HG03135 (cell line): ENCODE results near the gene UQCRQ.

Experiments
- ATAC-seq: cut with Tn5 transposase; IDR thresholded peaks from one replicate; pipeline ENCODE4 v1.9.1; 2021; ENCODE audit warnings: mild to moderate bottlenecking, moderate library complexity; ENCODE audit not compliant: unreplicated experiment

The UQCRQ gene

GRCh38 chr5:132867046-132867451 lies 607 bp downstream of the UQCRQ start:
- ATAC-seq, result peak; percentile 32

GRCh38 chr5:132868754-132869153 lies 2.3 kb downstream of the UQCRQ start:
- no peak for ATAC-seq

- ATAC-seq, result no peak
These were observed 4.4 kb downstream of the UQCRQ start for GRCh38 chr5:132870801-132871200.

- no peak for ATAC-seq
These were observed 5.2 kb downstream of the UQCRQ start for GRCh38 chr5:132871459-132872284.

- ATAC-seq, result no peak
These were observed 6.3 kb downstream of the UQCRQ start for GRCh38 chr5:132872788-132873118.

GRCh38 chr5:132873119-132873929 lies 6.9 kb downstream of the UQCRQ start, which contains the start of gene LEAP2:
Gene LEAP2 (plus strand): TSS chr5:132873668. CDS start chr5:132873695, 27 bp downstream.
- no peak for ATAC-seq

GRCh38 chr5:132873930-132874271 lies 7.5 kb downstream of the UQCRQ start:
- ATAC-seq, result no peak

GRCh38 chr5:132876020-132876759 lies 9.7 kb downstream of the UQCRQ start:
- no peak for ATAC-seq

GRCh38 chr5:132877466-132877865 lies 11.0 kb downstream of the UQCRQ start:
- no peak for ATAC-seq

- ATAC-seq, result no peak
These were observed 11.5 kb downstream of the UQCRQ start for GRCh38 chr5:132877938-132878337.

GRCh38 chr5:132883261-132883834 lies 16.9 kb downstream of the UQCRQ start:
- peak; percentile 67 for ATAC-seq

- ATAC-seq, result no peak
These were observed 18.1 kb downstream of the UQCRQ start for GRCh38 chr5:132884548-132884947.

- ATAC-seq, result no peak
These were observed 19.8 kb downstream of the UQCRQ start for GRCh38 chr5:132886064-132886823.

GRCh38 chr5:132887283-132887682 lies 20.8 kb downstream of the UQCRQ start:
- ATAC-seq, result no peak

- ATAC-seq, result no peak
These were observed 23.1 kb downstream of the UQCRQ start for GRCh38 chr5:132889501-132889900.

GRCh38 chr5:132890817-132891216 lies 24.4 kb downstream of the UQCRQ start:
- no peak for ATAC-seq

- ATAC-seq, result no peak
These were observed 29.4 kb downstream of the UQCRQ start for GRCh38 chr5:132895719-132896305.

GRCh38 chr5:132896685-132897084 lies 30.2 kb downstream of the UQCRQ start:
- no peak for ATAC-seq

- ATAC-seq, result no peak
These were observed 31.7 kb downstream of the UQCRQ start for GRCh38 chr5:132898094-132898493.

- ATAC-seq, result no peak
These were observed 34.6 kb downstream of the UQCRQ start for GRCh38 chr5:132901036-132901435.
